HL-60/S4 (cell line): ENCODE results near the gene SHBG.

Experiments used
- in situ Hi-C: fragments of 300-500 bp; cut with MboI; formaldehyde crosslinking; loops from 2 replicates; pipeline ENCODE4 v1.14.3; 2022; ENCODE audit warnings: low sequenced_read_pairs

Gene SHBG

DNA sequence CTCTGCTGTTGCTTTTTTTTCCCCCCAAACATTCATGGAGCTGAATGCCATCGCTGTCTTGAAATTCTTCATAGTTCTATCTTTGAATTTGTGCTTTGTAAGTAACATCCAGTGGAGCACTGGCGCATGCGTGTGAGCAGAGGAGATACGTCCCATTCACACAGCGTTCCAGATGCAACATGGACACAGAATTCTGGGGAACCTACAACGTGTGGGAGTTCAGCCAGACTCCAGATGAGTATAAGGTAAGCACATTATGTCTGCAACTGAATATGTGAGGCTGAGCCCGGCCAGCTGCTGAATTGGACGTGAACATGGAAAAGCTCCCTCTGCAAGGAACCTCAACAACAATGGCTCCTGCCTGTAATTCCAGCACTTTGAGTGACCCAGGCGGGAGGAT, 16.5 kb downstream of the SHBG start:
- in situ Hi-C loops, result no loop called here

DNA sequence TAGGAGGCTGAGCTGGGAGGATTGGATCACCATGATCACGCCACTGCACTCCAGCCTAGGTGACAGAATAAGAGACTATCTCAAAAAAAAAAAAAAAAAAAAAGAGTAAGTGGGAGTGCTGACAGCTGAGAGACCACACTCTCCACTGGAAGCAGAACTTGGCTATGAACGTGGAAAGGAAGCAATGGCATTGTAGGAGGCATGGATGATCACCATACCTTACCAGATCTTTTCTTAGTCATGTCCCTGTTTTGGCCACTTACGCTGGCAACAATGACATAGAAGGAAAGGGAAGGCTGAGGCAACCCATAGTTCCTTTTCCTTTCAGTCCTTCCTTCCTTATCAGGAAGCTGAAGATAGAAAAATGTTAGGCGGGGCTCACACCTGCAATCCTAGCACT, 17.1 kb downstream of the SHBG start:
- in situ Hi-C loops, result no loop called here

DNA sequence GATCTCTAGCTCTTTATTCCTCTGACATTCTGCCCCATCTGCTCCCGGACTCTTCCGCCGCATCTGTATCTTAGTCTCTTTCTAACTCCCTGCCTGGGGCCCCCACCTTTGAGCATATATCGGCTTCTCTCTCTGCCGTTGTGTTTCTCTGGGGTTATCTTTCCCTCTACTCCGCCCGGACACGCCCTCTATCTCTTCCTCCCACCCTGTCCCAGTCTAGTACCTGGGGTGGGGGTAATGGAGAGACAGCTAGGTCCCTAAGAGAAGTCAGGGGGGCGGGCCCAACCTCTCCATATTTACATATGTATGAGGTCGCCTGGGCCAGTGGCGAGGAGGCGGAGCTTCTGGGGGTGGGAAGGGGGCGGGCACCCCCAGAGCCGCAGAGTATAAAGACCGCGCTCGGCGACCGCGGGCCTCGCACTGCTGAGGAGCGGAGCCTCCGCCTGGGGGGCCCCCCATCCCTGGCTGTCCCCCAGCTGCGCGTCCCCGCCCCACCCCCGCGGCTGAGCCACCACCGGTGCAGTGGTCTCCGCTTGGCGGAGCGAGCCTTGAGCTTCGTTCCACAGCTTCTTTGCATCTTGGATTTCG, 20.7 kb downstream of the SHBG start, which contains the start of gene ATP1B2:
Gene ATP1B2, plus strand, starts transcription at position 418 of the 588 bp plus-strand sequence. CDS start 593 bp downstream, outside the sequence.
- in situ Hi-C loops, result no loop called here

DNA sequence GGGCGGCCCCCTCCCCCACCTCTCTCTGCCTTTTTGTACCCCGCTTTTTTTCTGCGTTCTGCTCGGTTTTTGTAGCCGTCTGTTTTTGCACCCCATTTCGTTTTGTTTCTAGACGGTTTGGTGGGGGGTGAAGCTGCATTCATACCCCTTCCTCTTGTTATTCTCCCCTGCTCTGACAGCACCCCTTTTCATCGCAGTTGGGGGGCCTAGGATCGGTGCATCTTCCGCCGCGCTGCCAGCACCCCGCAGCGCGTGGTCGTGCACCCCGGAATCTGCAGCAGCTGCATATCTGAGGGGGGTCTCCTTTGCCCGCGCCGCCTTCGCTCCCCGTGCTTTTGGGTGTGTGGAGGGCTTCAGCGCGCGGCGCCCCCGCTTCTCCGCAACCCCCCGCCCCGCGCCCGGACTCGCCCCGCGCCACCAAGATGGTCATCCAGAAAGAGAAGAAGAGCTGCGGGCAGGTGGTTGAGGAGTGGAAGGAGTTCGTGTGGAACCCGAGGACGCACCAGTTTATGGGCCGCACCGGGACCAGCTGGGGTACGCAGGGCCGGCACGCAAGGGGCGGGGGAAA, 21.2 kb downstream of the SHBG start:
- in situ Hi-C loops, result no loop called here

DNA sequence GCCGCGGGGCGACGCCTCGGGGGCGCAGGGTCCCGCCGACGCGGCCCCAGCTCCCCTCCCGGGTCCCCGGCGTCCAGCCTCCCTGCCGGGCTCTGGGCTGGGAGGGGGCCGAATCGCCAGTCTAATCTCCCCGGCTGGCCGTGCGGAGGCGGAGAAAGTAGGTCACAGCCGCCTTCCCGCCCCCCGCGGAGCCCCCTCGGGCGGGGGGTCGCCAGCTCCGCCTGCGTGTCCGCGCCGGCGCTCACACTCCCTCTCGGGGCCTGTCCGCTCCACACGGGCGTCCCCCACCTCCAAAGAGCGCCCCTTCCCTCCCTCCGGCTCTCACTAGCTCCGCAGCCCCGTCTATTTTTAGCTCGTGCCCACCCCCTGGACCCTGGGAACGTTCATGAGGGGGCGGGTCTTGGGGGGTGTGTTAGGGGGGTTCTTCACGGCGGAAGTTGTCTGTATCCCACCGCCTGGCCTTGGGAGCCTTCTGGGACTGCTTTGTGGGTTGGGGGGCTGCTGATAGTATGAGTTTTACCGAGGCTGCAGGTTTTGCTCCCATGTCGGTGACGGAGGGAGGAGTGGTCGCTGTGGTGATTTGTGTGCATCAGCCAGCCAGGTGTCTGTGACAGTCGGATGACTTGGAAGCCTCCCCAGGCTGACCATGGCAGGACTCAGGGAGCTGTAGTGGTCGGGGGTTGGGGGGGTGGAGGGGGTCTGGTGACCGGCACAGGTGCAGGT, 21.9 kb downstream of the SHBG start:
- in situ Hi-C loops, result no loop called here

DNA sequence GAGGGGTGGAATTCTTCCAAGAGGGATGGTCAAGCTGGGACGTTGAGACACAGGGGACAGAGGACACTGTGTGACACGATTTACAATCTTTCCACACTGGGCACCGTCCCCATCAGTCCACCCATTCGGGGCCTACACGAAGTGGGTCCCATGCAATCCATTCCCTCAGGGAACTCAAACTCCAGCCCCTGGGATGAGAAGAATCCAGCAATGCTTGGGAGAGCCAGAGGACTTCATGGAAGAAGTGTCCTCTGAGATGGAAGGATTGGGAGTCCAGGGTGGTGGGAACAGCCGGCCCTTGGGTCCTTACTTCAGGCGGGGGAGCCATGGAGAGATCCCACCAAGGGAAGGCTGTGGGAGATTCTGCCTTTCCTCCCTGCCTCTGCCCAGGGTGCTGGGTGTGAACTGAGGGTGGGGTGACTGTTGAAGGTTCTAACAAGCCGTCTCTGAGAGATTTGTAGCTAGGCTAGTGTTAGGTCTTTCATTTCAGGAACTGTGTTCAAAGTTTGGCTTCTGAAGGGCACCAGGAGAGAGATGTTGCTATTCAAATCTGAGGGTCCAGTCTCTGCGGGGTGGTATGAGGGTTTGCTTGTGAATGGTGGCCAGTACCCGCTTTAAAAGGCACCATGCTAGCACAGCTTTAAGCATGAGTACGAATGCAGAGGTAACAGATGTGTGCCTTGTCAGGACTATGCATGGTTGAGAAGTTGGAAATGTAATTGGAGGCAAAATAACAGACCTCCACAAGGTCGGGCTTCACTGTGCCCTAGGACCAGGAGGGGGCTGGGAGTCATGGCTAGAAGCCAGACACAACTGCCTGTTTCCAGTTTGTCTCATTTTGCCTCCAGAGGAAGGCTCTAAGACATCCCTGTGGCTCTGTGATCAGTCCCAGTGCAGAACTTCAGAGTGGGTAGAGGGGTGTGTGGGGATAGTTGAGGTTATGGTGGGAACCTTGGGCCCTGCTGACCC, 22.7 kb downstream of the SHBG start:
- in situ Hi-C loops, result no loop called here

DNA sequence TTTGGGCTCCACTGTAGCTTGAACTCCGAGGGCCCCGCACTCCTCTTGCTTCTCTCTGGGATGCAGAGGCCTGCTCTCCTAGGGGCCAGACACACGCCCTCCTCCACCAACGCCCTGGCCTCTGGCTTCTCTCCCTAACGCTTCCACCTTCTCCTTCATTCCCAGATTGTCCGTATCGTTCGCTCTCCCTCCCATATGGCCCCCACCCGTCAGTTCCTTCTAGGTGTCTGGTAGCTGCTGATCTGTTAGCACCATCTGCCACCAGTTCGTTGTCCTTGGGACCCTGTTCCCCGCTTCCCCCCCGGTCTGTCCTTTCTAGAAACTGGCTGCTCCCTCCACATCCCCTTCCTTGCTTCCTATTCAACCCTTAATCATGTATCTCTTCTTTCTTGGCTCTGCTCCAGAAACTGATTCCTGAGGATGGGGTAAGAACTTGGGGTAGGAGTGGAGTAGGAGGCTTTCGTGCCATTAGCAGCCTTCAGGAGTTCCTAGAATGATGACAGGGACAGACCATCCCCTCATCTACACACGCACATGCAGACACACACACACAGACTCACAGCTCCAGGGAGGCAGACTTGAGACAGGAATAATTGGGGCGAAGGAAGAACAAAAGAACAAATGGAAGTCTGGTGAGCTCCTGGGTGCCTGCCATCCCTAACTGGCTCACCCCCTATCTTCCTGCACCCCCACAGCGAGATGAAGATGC, 25.1 kb downstream of the SHBG start:
- in situ Hi-C loops, result no loop called here

DNA sequence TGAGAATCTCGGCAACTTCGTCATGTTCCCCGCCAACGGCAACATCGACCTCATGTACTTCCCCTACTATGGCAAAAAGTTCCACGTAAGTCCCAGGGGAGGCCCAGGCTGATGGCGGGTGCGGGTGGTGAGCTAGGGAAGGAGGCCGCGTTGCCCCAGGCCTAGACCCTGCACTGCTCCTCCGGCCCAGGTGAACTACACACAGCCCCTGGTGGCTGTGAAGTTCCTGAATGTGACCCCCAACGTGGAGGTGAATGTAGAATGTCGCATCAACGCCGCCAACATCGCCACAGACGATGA, 25.6 kb downstream of the SHBG start:
- in situ Hi-C loops, result no loop called here

DNA sequence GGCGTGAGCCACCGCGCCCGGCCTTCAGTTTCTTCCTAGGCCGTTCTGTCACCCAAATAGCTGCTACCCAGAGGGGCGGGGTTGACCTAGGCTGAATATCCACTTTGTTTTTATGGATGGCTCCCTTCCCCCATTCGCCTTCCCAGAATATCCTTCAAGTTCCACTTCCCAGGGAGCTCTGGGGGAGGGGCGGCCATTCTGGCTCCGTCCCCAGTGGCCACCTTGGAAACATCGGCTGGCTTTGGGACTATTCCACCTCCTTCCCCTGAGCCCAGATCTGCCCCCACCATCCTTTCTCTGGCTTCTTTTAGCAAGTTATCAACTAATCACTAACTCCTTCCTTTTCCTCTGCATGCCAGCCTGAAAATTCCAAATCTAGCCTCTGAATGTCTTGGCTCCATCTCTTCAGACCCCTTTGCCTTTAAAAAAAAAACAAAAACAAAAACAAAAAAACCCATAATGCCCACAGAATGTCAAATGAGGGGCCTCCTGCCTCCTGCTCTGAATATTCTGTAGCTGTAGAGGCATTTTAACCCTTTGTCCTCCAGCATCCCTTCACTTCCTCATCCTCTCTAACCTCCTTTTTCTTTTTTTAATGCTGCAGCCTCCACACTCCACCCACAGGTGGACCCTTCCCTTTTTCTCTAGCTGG, 27.1 kb downstream of the SHBG start:
- in situ Hi-C loops, result no loop called here

DNA sequence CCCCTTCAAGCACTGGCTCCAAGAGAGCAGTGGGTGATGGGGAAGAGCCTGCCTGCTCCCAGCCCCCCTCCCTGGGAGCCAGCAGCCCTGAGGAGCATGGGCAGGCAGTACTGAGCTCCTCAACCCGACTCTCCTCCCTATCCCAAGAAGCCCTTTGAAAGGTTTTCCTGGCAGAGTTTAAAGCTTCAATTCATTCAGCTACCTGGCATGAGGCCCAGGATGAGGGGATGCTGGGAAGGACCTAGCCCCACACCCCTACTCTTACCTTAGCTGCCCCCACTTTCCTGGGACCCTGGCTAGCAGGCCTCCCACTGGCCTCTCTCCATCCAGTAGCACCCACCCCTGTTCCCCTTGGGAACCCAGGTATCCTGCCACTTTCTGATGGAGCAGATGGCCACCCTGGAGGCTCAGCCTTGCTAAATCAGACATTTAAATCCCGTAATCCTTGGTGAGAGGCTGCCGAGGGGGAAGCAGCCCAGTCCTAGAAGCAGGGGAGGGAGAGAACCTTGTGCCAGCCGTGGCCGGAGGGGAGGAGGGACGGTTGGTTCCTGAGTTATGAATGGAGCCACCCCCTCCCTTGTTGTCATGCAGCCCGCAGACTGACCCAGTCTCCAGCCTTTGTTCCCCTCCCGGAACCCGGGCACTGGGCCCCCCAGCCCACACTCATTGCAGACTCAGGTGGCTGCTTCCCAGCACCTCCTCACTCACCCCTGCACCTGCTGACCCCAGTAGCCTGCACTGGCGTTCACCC, 37.9 kb downstream of the SHBG start:
- in situ Hi-C loops, result no loop called here

DNA sequence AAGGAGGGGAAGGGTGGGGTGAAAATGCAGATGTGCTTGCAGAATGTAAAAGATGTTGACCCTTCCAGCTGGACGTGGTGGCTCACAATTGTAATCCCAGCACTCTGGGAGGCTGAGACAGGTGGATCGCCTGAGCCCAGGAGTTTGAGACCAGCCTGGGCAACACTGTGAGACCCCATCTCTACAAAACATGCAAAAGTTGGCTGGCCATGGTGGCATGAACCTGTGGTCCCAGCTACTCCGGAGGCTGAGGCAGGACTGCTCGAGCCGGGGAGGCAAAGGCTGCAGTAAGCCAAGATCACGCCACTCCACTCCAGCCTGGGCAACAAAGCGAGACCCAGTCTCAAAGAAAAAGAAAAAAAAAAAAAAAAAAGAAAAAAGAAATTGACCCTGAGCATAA, 38.5 kb downstream of the SHBG start:
- in situ Hi-C loops, result no loop called here

DNA sequence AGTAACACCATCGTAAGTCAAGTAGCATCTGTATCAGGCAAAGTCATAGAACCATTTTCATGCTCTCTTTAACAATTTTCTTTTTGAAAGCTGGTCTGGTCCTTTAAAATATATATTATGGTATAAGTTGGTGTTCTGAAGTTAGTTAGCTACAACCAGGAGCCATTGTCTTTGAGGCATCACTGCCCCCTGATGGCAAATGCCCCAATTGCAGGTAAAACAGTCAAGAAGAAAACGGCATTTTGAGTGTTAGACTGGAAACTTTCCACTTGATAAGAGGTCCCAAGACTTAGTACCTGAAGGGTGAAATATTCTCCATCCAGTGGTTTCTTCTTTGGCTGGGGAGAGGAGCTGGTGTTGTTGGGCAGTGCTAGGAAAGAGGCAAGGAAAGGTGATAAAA, 43.3 kb downstream of the SHBG start:
- in situ Hi-C loops, result no loop called here

DNA sequence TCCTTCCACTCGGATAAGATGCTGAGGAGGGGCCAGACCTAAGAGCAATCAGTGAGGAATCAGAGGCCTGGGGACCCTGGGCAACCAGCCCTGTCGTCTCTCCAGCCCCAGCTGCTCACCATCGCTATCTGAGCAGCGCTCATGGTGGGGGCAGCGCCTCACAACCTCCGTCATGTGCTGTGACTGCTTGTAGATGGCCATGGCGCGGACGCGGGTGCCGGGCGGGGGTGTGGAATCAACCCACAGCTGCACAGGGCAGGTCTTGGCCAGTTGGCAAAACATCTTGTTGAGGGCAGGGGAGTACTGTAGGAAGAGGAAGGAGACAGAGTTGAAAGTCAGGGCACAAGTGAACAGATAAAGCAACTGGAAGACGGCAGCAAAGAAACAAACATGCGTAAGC, 45.0 kb downstream of the SHBG start:
- in situ Hi-C loops, result no loop called here

DNA sequence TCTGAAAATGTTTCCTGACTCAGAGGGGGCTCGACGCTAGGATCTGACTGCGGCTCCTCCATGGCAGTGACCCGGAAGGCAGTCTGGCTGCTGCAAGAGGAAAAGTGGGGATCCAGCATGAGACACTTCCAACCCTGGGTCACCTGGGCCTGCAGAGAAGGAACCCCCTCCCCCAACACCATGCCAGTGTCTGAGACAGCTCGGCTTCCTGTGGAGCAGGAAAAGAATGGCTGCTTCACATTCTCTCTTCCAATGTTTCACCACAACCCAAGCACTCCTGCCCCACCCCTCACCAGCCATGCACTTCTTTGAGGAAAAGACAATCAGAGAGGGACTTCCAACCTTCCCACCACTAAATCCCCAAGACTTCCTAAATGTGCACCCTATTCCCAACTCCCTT, 46.6 kb downstream of the SHBG start:
- in situ Hi-C loops, result no loop called here

DNA sequence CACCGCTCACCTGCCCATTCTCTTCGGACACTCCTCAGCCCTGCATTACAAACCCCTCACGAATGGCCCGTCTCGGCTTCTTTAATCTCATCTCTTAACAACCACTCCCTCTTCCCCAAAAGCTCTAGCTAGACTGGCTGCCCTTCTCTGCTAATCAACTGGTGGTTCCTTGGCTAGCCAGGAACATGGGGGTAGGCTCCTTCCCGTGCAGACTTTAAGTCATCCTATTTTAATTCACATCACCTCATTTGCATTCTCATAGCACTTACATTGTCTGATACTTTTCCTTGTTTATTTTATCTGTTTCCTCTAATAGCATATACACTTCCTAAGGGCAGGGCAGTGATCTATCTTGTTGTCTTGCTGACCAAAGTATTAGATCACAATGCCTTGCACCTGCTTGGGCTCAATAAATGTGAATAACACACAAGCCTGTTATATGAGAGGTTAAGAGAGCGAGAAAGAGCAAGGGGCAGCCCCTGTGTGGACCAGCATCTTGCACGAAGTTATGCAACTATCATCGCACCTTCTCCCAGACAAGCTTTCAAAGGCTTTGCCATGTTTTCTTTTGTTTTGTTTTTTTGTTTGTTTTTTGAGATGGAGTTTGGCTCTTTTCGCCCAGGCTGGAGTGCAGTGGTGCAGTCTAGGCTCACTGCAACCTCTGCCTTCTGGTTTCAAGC, 47.6 kb downstream of the SHBG start:
- in situ Hi-C loops, result no loop called here
